Nephron progenitor cell (in vitro differentiated cells): ENCODE measurements around the gene OR2H2.
A peak's percentile ranks its signal among the peaks of the same experiment; 100 is the strongest.

ENCODE experiments used
- DNase-seq: peaks from one replicate; pipeline ENCODE4 v3.0.0; 2021
- H3K27ac Mint-ChIP-seq: 2 replicates; pipeline ENCODE4 v1.8.0; 2021; ENCODE audit warnings: mild to moderate bottlenecking, moderate library complexity, mixed read lengths
- H3K27me3 Mint-ChIP-seq: 2 replicates; pipeline ENCODE4 v1.8.0; 2021; ENCODE audit warnings: mild to moderate bottlenecking, low read depth, mixed read lengths; ENCODE audit not compliant: poor library complexity
- H3K36me3 Mint-ChIP-seq: 2 replicates; pipeline ENCODE4 v1.8.0; 2021; ENCODE audit warnings: low read depth, mixed read lengths
- H3K4me1 Mint-ChIP-seq: 2 replicates; pipeline ENCODE4 v1.8.0; 2021; ENCODE audit warnings: mixed read lengths
- H3K4me3 Mint-ChIP-seq: 2 replicates; pipeline ENCODE4 v1.8.0; 2021; ENCODE audit warnings: mild to moderate bottlenecking, moderate library complexity, mixed read lengths
- H3K9me3 Mint-ChIP-seq: 2 replicates; pipeline ENCODE4 v1.8.0; 2021; ENCODE audit warnings: mild to moderate bottlenecking, moderate library complexity, mixed read lengths
- CTCF ChIP-seq: fragments of 200-600 bp; sonication (generic); IDR thresholded peaks from 2 replicates; pipeline ENCODE4 v1.5.0; 2021; ENCODE audit warnings: antibody characterized with exemption

OR2H2 gene

DNA sequence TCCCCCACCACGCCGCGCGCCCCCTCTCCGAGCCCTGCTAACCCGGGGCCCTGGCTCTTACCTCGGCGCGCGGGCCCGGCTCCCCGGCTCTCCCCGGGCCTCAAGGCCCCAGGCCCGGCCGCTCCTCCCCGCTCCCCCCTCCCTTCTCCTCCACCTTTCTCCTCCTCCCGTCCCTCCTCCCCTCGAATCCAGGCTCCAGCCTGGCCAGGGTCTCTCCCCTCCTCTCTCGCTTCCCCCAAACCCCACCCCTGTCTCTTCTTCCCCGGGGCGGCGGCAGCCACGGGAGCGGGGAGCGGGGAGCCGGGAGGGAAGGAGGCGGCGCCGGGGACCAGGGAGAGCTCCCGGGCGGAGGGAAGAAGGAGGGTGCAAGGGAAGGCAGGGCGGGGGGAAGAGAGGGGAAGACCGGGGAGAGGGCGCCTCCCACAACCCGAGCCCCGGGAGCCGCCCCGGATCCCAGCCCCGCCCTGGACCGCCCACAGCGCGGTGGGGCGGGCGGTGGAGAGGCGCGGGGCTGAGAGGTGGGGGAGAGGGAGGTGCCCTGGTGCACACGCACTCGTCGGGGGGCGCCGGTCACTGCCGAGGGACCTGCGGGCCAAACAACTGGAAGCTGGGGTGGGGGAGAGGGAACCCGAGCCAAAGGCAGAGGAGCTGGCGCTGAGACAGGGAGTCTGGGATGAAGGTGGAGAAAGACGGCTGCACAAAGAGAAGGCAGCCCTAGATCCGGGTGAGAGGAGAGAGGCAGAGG lies 48.0 kb downstream of the OR2H2 start, which contains the start of gene GABBR1:
Gene GABBR1 (minus strand): TSS at position 395 of the 745 bp plus-strand sequence. CDS start 798 bp downstream, outside the sequence.
- DNase-seq, result peak; percentile 88
- Mint-ChIP-seq H3K4me3 (peak within 1 kb of the TSS; percentile 90), H3K36me3 (peaks cover 8% of the 10 kb centered on the region), H3K4me1 (peaks cover 54% of the 10 kb centered on the region), H3K9me3 (no peaks in the 10 kb centered on the region), H3K27ac (peak within 1 kb of the TSS; percentile 96), H3K27me3 (peaks cover 28% of the 10 kb centered on the region)
- no peak for TF ChIP-seq CTCF

- Mint-ChIP-seq H3K4me3 (peak overlapping the region; percentile 90), H3K36me3 (peaks cover 8% of the 10 kb centered on the region), H3K27me3 (peaks cover 28% of the 10 kb centered on the region), H3K27ac (peak overlapping the region; percentile 96), H3K9me3 (no peaks in the 10 kb centered on the region), H3K4me1 (peaks cover 54% of the 10 kb centered on the region)
- no peak for DNase-seq
- no peak for TF ChIP-seq CTCF
These were observed 48.6 kb downstream of the OR2H2 start for GRCh38 chr6:29633534-29633905.

DNA sequence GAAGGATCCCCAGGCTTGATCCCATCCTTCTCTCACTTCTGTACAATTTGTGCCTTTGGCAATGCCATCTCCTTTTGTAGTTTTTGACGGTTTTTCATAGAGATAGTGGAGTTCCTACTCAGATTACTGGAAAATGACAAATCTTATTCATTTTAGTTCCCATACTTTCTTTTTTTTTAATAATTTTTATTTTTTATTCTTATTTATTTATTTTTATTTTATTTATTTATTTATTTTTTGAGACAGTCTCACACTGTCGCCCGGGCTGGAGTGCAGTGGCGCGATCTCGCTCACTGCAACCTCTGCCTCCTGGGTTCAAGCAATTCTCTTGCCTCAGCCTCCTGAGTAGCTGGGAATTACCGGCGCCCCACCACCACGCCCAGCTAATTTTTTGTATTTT lies 52.3 kb downstream of the OR2H2 start:
- H3K27ac Mint-ChIP-seq, result no peak overlapping the region
- H3K36me3 Mint-ChIP-seq, result no peaks in the 10 kb centered on the region
- H3K4me3 Mint-ChIP-seq, result no peak overlapping the region
- H3K9me3 Mint-ChIP-seq, result no peaks in the 10 kb centered on the region
- TF ChIP-seq CTCF, result no peak
- DNase-seq, result no peak
- H3K4me1 Mint-ChIP-seq, result peaks cover 17% of the 10 kb centered on the region
- H3K27me3 Mint-ChIP-seq, result peaks cover 6% of the 10 kb centered on the region
